IMR-90 (cell line): ENCODE results near the gene DPH6. TPM values are rescaled to one million over a fixed set of nuclear protein-coding genes. Genes with fewer than 3 reads are reported as not detected.

Source experiments
- ATAC-seq: fragments of 200-7000 bp; cut with Tn5 transposase; 2 replicates; pipeline ENCODE4 v1.9.1; 2020; ENCODE audit warnings: low read depth, mild to moderate bottlenecking, moderate library complexity
- BruUV-seq: library from RNA; stranded (reverse); fragments of 400-500 nt; replicated peaks from 2 replicates; lab custom pipeline; 2021; lab: Mats Ljungman, UMichigan
- CTCF ChIA-PET: fragments of 300-600 bp; formaldehyde crosslinking; extraction: SDS; loops from one replicate; lab custom pipeline; 2021; ENCODE audit warnings: antibody characterized with exemption; lab: Yijun Ruan, JAX
- POLR2A ChIA-PET: fragments of 300-600 bp; sonication (Branson Sonifier 250); formaldehyde crosslinking; loops from one replicate; lab custom pipeline; 2022; ENCODE audit warnings: antibody characterized with exemption; ENCODE audit not compliant: unreplicated experiment; lab: Charles Lee
- DNase-seq: peaks from one replicate; pipeline ENCODE4 v3.0.0; 2013
- H2AFZ ChIP-seq: replicated peaks from 2 replicates; pipeline ENCODE3; 2013; ENCODE audit warnings: low read length, mild to moderate bottlenecking; ENCODE audit not compliant: poor library complexity
- H2AK5ac ChIP-seq: 2 replicates; pipeline ENCODE4 v1.6.1; 2013; ENCODE audit warnings: low read depth, low read length, inconsistent platforms
- H2AK9ac ChIP-seq: replicated peaks from 2 replicates; pipeline ENCODE3; 2013; ENCODE audit warnings: mild to moderate bottlenecking, low read depth, low read length, moderate library complexity; ENCODE audit not compliant: poor library complexity
- H2BK120ac ChIP-seq: 2 replicates; pipeline ENCODE4 v1.6.1; 2013; ENCODE audit warnings: low read depth, low read length, inconsistent platforms
- H2BK15ac ChIP-seq: 3 replicates; pipeline ENCODE4 v1.6.1; 2013; ENCODE audit warnings: low read depth, low read length, inconsistent platforms
- H2BK20ac ChIP-seq: 2 replicates; pipeline ENCODE4 v1.6.1; 2013; ENCODE audit warnings: low read depth, mild to moderate bottlenecking, inconsistent platforms, low read length, moderate library complexity
- H2BK5ac ChIP-seq: 2 replicates; pipeline ENCODE4 v1.6.1; 2013; ENCODE audit warnings: mild to moderate bottlenecking, low read depth, low read length, inconsistent platforms; ENCODE audit not compliant: poor library complexity, severe bottlenecking
- H3K14ac ChIP-seq: replicated peaks from 2 replicates; pipeline ENCODE4 v1.6.1; 2013; ENCODE audit warnings: low read depth, low read length, inconsistent platforms
- H3K18ac ChIP-seq: 2 replicates; pipeline ENCODE4 v1.6.1; 2013; ENCODE audit warnings: low read depth, low read length, control low read depth
- H3K23ac ChIP-seq: 2 replicates; pipeline ENCODE4 v1.6.1; 2013; ENCODE audit warnings: low read depth, low read length, inconsistent platforms
- H3K27ac ChIP-seq: 2 replicates; pipeline ENCODE4 v1.5.1; 2013; ENCODE audit warnings: mild to moderate bottlenecking, control low read depth, low read length; ENCODE audit not compliant: insufficient read depth
- H3K27me3 ChIP-seq: 2 replicates; pipeline ENCODE4 v1.6.1; 2013; ENCODE audit warnings: low read length; ENCODE audit not compliant: control insufficient read depth, insufficient read depth
- H3K36me3 ChIP-seq: 2 replicates; pipeline ENCODE4 v1.6.1; 2013; ENCODE audit warnings: low read length, mixed read lengths; ENCODE audit not compliant: control insufficient read depth, insufficient read depth
- H3K4ac ChIP-seq: 2 replicates; pipeline ENCODE4 v1.6.1; 2013; ENCODE audit warnings: low read depth, low read length, inconsistent platforms
- H3K4me1 ChIP-seq: 2 replicates; pipeline ENCODE4 v1.6.1; 2013; ENCODE audit warnings: low read length, mixed read lengths; ENCODE audit not compliant: control insufficient read depth, insufficient read depth
- H3K4me2 ChIP-seq: 2 replicates; pipeline ENCODE4 v1.6.1; 2013; ENCODE audit warnings: low read depth, mild to moderate bottlenecking, control low read depth, low read length, moderate library complexity
- H3K4me3 ChIP-seq: 2 replicates; pipeline ENCODE4 v1.5.1; 2013; ENCODE audit warnings: low read depth, mild to moderate bottlenecking, control low read depth, low read length, moderate library complexity; ENCODE audit not compliant: insufficient read depth
- H3K56ac ChIP-seq: 2 replicates; pipeline ENCODE4 v1.6.1; 2013; ENCODE audit warnings: low read length, inconsistent platforms; ENCODE audit not compliant: insufficient read depth; ENCODE audit errors: extremely low read depth
- H3K79me1 ChIP-seq, 2 experiments: 2 replicates each; pipeline ENCODE4 v1.6.1; 2013; ENCODE audit warnings: low read length in 2 of 2, inconsistent platforms in 1 of 2, low read depth in 1 of 2
- H3K9ac ChIP-seq: 2 replicates; pipeline ENCODE4 v1.6.1; 2013; ENCODE audit warnings: low read depth, low read length, control low read depth
- H3K9me1 ChIP-seq: 2 replicates; pipeline ENCODE4 v1.6.1; 2013; ENCODE audit warnings: low read length, inconsistent platforms; ENCODE audit not compliant: insufficient read depth
- H3K9me3 ChIP-seq: 2 replicates; pipeline ENCODE4 v1.6.1; 2013; ENCODE audit warnings: low read length; ENCODE audit not compliant: control insufficient read depth, insufficient read depth
- H4K20me1 ChIP-seq: 2 replicates; pipeline ENCODE4 v1.6.1; 2013; ENCODE audit warnings: low read length, inconsistent platforms; ENCODE audit not compliant: insufficient read depth
- H4K5ac ChIP-seq: 2 replicates; pipeline ENCODE4 v1.6.1; 2013; ENCODE audit warnings: mild to moderate bottlenecking, low read depth, low read length, control low read depth
- H4K8ac ChIP-seq, 2 experiments: 2 replicates each; pipeline ENCODE4 v1.6.1; 2013; ENCODE audit warnings: low read depth in 2 of 2, low read length in 2 of 2, control low read depth in 1 of 2, inconsistent platforms in 1 of 2
- H4K91ac ChIP-seq: 2 replicates; pipeline ENCODE4 v1.6.1; 2013; ENCODE audit warnings: low read depth, low read length, inconsistent platforms; ENCODE audit not compliant: insufficient read depth
- BHLHE40 ChIP-seq: fragments of 150-350 bp; IDR thresholded peaks from 2 replicates; pipeline ENCODE4 v1.6.1; 2016; ENCODE audit warnings: mild to moderate bottlenecking, low read depth, low read length
- NFE2L2 ChIP-seq: fragments of 150-350 bp; IDR thresholded peaks from 2 replicates; pipeline ENCODE4 v1.6.1; 2016; ENCODE audit warnings: low read depth, mild to moderate bottlenecking, low read length
- RAD21 ChIP-seq: IDR thresholded peaks from 2 replicates; pipeline ENCODE4 v1.6.1; 2012; ENCODE audit warnings: low read length, improper control_type of control experiment
- RFX5 ChIP-seq: IDR thresholded peaks from 2 replicates; pipeline ENCODE4 v1.8.0; 2012; ENCODE audit warnings: low read depth, mild to moderate bottlenecking, low read length, moderate library complexity
- SMC3 ChIP-seq: fragments of 150-350 bp; IDR thresholded peaks from 2 replicates; pipeline ENCODE4 v1.6.1; 2016; ENCODE audit warnings: low read depth, mild to moderate bottlenecking, antibody characterized with exemption, low read length, moderate library complexity
- WGBS, 2 experiments: methylation state at CpG; one replicate each; pipeline versions ENCODE4 v1.1.5 to v1.1.7; 2013; ENCODE audit warnings: missing lambda C conversion rate in 2 of 2; ENCODE audit not compliant: insufficient read length in 1 of 2; ENCODE audit errors: extremely low coverage in 2 of 2; 5-methylcytosine and 5-hydroxymethylcytosine counted together
- dilution Hi-C: fragments of 300-500 bp; cut with HindIII; formaldehyde crosslinking; loops from one replicate; pipeline ENCODE4 v1.14.3; 2018; ENCODE audit warnings: low sequenced_read_pairs; ENCODE audit not compliant: unreplicated experiment
- in situ Hi-C: fragments of 300-500 bp; cut with MboI; formaldehyde crosslinking; loops from 3 replicates; pipeline ENCODE4 v1.14.3; 2019; ENCODE audit warnings: low sequenced_read_pairs, inconsistent platforms, mixed read lengths
- intact Hi-C: fragments of 100-400 bp; cut with micrococcal nuclease; formaldehyde crosslinking; loops from 2 replicates; pipeline ENCODE4 v1.10.0; 2022
- polyA plus RNA-seq, 3 experiments: library from polyadenylated mRNA; depleted of rRNA; stranded (reverse); fragments of >200 nt; gene quantifications; 2 replicates each; pipeline ENCODE4 v1.2.3, GENCODE V29; 2012; ENCODE audit warnings: low replicate concordance in 1 of 3
- total RNA-seq: library from RNA; depleted of rRNA; stranded (reverse); fragments of >200 nt; gene quantifications from 2 replicates; pipeline ENCODE4 v1.2.3, GENCODE V29; 2012
- TF ChIP-seq, protein P1 (sequence below): conservative IDR thresholded peaks from 2 replicates; pipeline ENCODE4 v1.5.1; 2012; ENCODE audit warnings: mild to moderate bottlenecking, low read depth, low read length, improper control_type of control experiment
- TF ChIP-seq, protein P2 (sequence below): fragments of 150-350 bp; IDR thresholded peaks from 2 replicates; pipeline ENCODE4 v1.6.1; 2016; ENCODE audit warnings: low read depth, mild to moderate bottlenecking, low read length, moderate library complexity, borderline replicate concordance
- TF ChIP-seq, protein P3 (sequence below): fragments of 150-350 bp; IDR thresholded peaks from 2 replicates; pipeline ENCODE4 v1.6.1; 2017; ENCODE audit warnings: mild to moderate bottlenecking, antibody characterized with exemption, low read length, low read depth

Gene DPH6
- total and polyA plus RNA-seq, 2 of the 4 experiments (the other 2 are of a cell fraction): 6.1 to 8.1 TPM

DNA sequence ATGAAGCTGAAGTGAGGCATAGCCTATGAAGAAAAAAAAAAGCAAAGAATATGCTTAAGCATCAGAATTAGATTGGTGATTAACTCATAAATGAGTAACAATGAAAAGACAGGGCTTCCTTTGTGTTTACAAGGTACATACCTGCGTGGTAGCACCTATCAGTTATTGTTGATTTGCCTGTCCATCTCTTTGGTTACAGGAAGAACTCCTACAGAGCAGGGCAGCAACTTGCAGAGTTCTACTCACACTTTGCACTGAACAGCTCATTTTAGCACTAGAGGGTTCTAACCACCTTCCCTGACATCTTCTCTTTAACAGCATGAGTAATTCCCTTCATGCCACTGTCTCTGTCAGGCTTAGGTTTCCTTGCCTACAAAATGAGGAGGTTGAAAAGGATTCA lies 166.0 kb downstream of the DPH6 start:
- dilution Hi-C loops (no loop called here), intact Hi-C loops (no loop called here), in situ Hi-C loops (no loop called here)
- no peaks in the 10 kb centered on the region for H3K9me3 ChIP-seq
- H3K27me3 ChIP-seq: no peaks in the 10 kb centered on the region
- H3K4ac ChIP-seq: no peak overlapping the region
- H4K8ac ChIP-seq: no peak overlapping the region
- no peaks in the 10 kb centered on the region for H3K79me1 ChIP-seq
- H4K20me1 ChIP-seq: no peaks in the 10 kb centered on the region
- H3K9me1 ChIP-seq: no peaks in the 10 kb centered on the region
- no CpG with 5 or more reads among the region's 1 CpG for WGBS, 2 experiments
- no peak overlapping the region for H4K91ac ChIP-seq
- H3K23ac ChIP-seq: no peak overlapping the region
- H2BK15ac ChIP-seq: no peak overlapping the region
- H3K18ac ChIP-seq: no peak overlapping the region
- BruUV-seq: no TSS peak
- no peak overlapping the region for H2AFZ ChIP-seq
- TF ChIP-seq, protein P1, sequence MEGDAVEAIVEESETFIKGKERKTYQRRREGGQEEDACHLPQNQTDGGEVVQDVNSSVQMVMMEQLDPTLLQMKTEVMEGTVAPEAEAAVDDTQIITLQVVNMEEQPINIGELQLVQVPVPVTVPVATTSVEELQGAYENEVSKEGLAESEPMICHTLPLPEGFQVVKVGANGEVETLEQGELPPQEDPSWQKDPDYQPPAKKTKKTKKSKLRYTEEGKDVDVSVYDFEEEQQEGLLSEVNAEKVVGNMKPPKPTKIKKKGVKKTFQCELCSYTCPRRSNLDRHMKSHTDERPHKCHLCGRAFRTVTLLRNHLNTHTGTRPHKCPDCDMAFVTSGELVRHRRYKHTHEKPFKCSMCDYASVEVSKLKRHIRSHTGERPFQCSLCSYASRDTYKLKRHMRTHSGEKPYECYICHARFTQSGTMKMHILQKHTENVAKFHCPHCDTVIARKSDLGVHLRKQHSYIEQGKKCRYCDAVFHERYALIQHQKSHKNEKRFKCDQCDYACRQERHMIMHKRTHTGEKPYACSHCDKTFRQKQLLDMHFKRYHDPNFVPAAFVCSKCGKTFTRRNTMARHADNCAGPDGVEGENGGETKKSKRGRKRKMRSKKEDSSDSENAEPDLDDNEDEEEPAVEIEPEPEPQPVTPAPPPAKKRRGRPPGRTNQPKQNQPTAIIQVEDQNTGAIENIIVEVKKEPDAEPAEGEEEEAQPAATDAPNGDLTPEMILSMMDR: no peak
- TF ChIP-seq SMC3: no peak
- no peak for TF ChIP-seq BHLHE40
- no peak for TF ChIP-seq NFE2L2
- TF ChIP-seq, protein P2, sequence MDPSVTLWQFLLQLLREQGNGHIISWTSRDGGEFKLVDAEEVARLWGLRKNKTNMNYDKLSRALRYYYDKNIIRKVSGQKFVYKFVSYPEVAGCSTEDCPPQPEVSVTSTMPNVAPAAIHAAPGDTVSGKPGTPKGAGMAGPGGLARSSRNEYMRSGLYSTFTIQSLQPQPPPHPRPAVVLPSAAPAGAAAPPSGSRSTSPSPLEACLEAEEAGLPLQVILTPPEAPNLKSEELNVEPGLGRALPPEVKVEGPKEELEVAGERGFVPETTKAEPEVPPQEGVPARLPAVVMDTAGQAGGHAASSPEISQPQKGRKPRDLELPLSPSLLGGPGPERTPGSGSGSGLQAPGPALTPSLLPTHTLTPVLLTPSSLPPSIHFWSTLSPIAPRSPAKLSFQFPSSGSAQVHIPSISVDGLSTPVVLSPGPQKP: no peak
- TF ChIP-seq RFX5: no peak
- TF ChIP-seq, protein P3, sequence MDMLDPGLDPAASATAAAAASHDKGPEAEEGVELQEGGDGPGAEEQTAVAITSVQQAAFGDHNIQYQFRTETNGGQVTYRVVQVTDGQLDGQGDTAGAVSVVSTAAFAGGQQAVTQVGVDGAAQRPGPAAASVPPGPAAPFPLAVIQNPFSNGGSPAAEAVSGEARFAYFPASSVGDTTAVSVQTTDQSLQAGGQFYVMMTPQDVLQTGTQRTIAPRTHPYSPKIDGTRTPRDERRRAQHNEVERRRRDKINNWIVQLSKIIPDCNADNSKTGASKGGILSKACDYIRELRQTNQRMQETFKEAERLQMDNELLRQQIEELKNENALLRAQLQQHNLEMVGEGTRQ: no peak
- no peak for TF ChIP-seq RAD21
- H3K14ac ChIP-seq: no peak overlapping the region
- CTCF ChIA-PET: interaction anchor here (1.4 kb wide), 1 partner anchor 18 kb away, joined by 3 read pairs; no protein-coding TSS in a partner anchor
- no peak overlapping the region for H2BK120ac ChIP-seq
- no peaks in the 10 kb centered on the region for H3K4me1 ChIP-seq
- no peak overlapping the region for H3K4me2 ChIP-seq
- H2BK20ac ChIP-seq: no peak overlapping the region
- H2BK5ac ChIP-seq: no peak overlapping the region
- no peak overlapping the region for H3K4me3 ChIP-seq
- no peak overlapping the region for H3K9ac ChIP-seq
- DNase-seq: no peak
- POLR2A ChIA-PET: no interaction called here
- no peak overlapping the region for H4K5ac ChIP-seq
- H3K27ac ChIP-seq: no peak overlapping the region
- no peaks in the 10 kb centered on the region for H3K36me3 ChIP-seq
- H3K56ac ChIP-seq: no peak overlapping the region
- no peak overlapping the region for H2AK5ac ChIP-seq
- no peak overlapping the region for H2AK9ac ChIP-seq
- ATAC-seq: no peak
